HUES6 (cell line): ENCODE measurements around the gene CA12.
"Not testable (repeated sequence)": the region's sequence is repeated elsewhere in the genome, so short reads cannot be mapped to it uniquely, and the experiment has no call there.

ENCODE experiments used
- H3K27ac ChIP-seq: 2 replicates; pipeline ENCODE4 v1.7.0; 2013; ENCODE audit warnings: low read depth, mild to moderate bottlenecking, low read length, inconsistent platforms
- H3K27me3 ChIP-seq: 2 replicates; pipeline ENCODE4 v1.6.1; 2013; ENCODE audit warnings: low read length; ENCODE audit not compliant: control insufficient read depth, insufficient read depth
- H3K36me3 ChIP-seq: 2 replicates; pipeline ENCODE4 v1.6.1; 2013; ENCODE audit warnings: low read length; ENCODE audit not compliant: control insufficient read depth, insufficient read depth
- H3K4me1 ChIP-seq: 2 replicates; pipeline ENCODE4 v1.6.1; 2013; ENCODE audit warnings: low read length; ENCODE audit not compliant: control insufficient read depth, insufficient read depth
- H3K4me3 ChIP-seq: 2 replicates; pipeline ENCODE4 v1.5.1; 2013; ENCODE audit warnings: low read depth, low read length
- H3K9ac ChIP-seq: one replicate; pipeline ENCODE4 v1.6.1; 2013; ENCODE audit warnings: mild to moderate bottlenecking, low read length
- H3K9me3 ChIP-seq: 2 replicates; pipeline ENCODE4 v1.6.1; 2013; ENCODE audit warnings: low read depth, low read length; ENCODE audit not compliant: control insufficient read depth, insufficient read depth

Gene CA12

GRCh38 chr15:63344731-63345390 is 36.8 kb downstream of the CA12 start:
- Histone ChIP-seq H3K27ac (no peak overlapping the region), H3K4me3 (no peak overlapping the region), H3K9me3 (no peaks in the 10 kb centered on the region), H3K27me3 (no peaks in the 10 kb centered on the region), H3K36me3 (no peaks in the 10 kb centered on the region), H3K4me1 (peaks cover 19% of the 10 kb centered on the region), H3K9ac (no peak overlapping the region)

GRCh38 chr15:63342996-63343562 is 38.6 kb downstream of the CA12 start:
- not testable (repeated sequence) for H3K27ac ChIP-seq, H3K9me3 ChIP-seq, H3K9ac ChIP-seq, H3K27me3 ChIP-seq, H3K4me3 ChIP-seq, H3K36me3 ChIP-seq
- H3K4me1 ChIP-seq, result peaks cover 33% of the 10 kb centered on the region

GRCh38 chr15:63341898-63342297 is 39.7 kb downstream of the CA12 start:
- Histone ChIP-seq H3K9me3 (no peaks in the 10 kb centered on the region), H3K4me1 (peaks cover 33% of the 10 kb centered on the region), H3K4me3 (no peak overlapping the region), H3K36me3 (no peaks in the 10 kb centered on the region), H3K9ac (no peak overlapping the region), H3K27ac (no peak overlapping the region), H3K27me3 (no peaks in the 10 kb centered on the region)

GRCh38 chr15:63340878-63341277 is 40.8 kb downstream of the CA12 start:
- H3K27me3 ChIP-seq, result no peaks in the 10 kb centered on the region
- H3K4me1 ChIP-seq, result peaks cover 33% of the 10 kb centered on the region
- H3K36me3 ChIP-seq, result no peaks in the 10 kb centered on the region
- H3K27ac ChIP-seq, result no peak overlapping the region
- H3K9me3 ChIP-seq, result no peaks in the 10 kb centered on the region
- no peak overlapping the region for H3K9ac ChIP-seq
- no peak overlapping the region for H3K4me3 ChIP-seq

GRCh38 chr15:63340353-63340752 is 41.3 kb downstream of the CA12 start:
- Histone ChIP-seq H3K4me3 (peak overlapping the region; percentile 2; the same call in 1 of the 2 replicates), H3K9me3 (no peaks in the 10 kb centered on the region), H3K27ac (no peak overlapping the region), H3K36me3 (no peaks in the 10 kb centered on the region), H3K4me1 (peaks cover 33% of the 10 kb centered on the region), H3K9ac (no peak overlapping the region), H3K27me3 (no peaks in the 10 kb centered on the region)

- Histone ChIP-seq H3K4me1 (peaks cover 33% of the 10 kb centered on the region), H3K9me3 (no peaks in the 10 kb centered on the region), H3K27ac (no peak overlapping the region), H3K9ac (no peak overlapping the region), H3K4me3 (peak overlapping the region; percentile 2; the same call in 1 of the 2 replicates), H3K27me3 (no peaks in the 10 kb centered on the region), H3K36me3 (no peaks in the 10 kb centered on the region)
These were observed 41.8 kb downstream of the CA12 start for GRCh38 chr15:63339836-63340235.

- H3K9ac ChIP-seq, result no peak overlapping the region
- H3K4me1 ChIP-seq, result peaks cover 33% of the 10 kb centered on the region
- no peaks in the 10 kb centered on the region for H3K36me3 ChIP-seq
- H3K27me3 ChIP-seq, result no peaks in the 10 kb centered on the region
- no peak overlapping the region for H3K27ac ChIP-seq
- no peak overlapping the region for H3K4me3 ChIP-seq
- no peaks in the 10 kb centered on the region for H3K9me3 ChIP-seq
These were observed 42.5 kb downstream of the CA12 start for GRCh38 chr15:63339006-63339766.

- Histone ChIP-seq H3K4me1 (peaks cover 33% of the 10 kb centered on the region), H3K4me3 (no peak overlapping the region), H3K9ac (no peak overlapping the region), H3K27ac (no peak overlapping the region), H3K9me3 (no peaks in the 10 kb centered on the region), H3K36me3 (no peaks in the 10 kb centered on the region), H3K27me3 (no peaks in the 10 kb centered on the region)
These were observed 43.5 kb downstream of the CA12 start for GRCh38 chr15:63338170-63338569.

GRCh38 chr15:63337046-63337445 is 44.6 kb downstream of the CA12 start:
- Histone ChIP-seq H3K9ac (no peak overlapping the region), H3K27ac (no peak overlapping the region), H3K36me3 (no peaks in the 10 kb centered on the region), H3K9me3 (no peaks in the 10 kb centered on the region), H3K27me3 (no peaks in the 10 kb centered on the region), H3K4me3 (no peak overlapping the region), H3K4me1 (peaks cover 33% of the 10 kb centered on the region)

- no peaks in the 10 kb centered on the region for H3K36me3 ChIP-seq
- H3K4me3 ChIP-seq, result no peak overlapping the region
- no peak overlapping the region for H3K27ac ChIP-seq
- H3K4me1 ChIP-seq, result peaks cover 22% of the 10 kb centered on the region
- H3K9ac ChIP-seq, result no peak overlapping the region
- no peaks in the 10 kb centered on the region for H3K9me3 ChIP-seq
- H3K27me3 ChIP-seq, result no peaks in the 10 kb centered on the region
These were observed 46.0 kb downstream of the CA12 start for GRCh38 chr15:63335543-63336240.

GRCh38 chr15:63334821-63335220 is 46.8 kb downstream of the CA12 start:
- H3K27me3 ChIP-seq, result no peaks in the 10 kb centered on the region
- no peak overlapping the region for H3K27ac ChIP-seq
- no peaks in the 10 kb centered on the region for H3K36me3 ChIP-seq
- no peak overlapping the region for H3K4me3 ChIP-seq
- H3K9ac ChIP-seq, result no peak overlapping the region
- H3K4me1 ChIP-seq, result peaks cover 13% of the 10 kb centered on the region
- no peaks in the 10 kb centered on the region for H3K9me3 ChIP-seq
